Mucosa of descending colon (tissue), 3 donors: Measurements from ENCODE around the gene UBE2Q2. TPM values are rescaled to one million over a fixed set of nuclear protein-coding genes. Genes with fewer than 3 reads are reported as not detected.
"Not testable (repeated sequence)": the region's sequence is repeated elsewhere in the genome, so short reads cannot be mapped to it uniquely, and the experiment has no call there.

ENCODE experiments used
- ATAC-seq: fragments of 200-7000 bp; cut with Tn5 transposase; one replicate; pipeline ENCODE4 v1.9.1; 2020; ENCODE audit warnings: mild to moderate bottlenecking, moderate library complexity
- DNase-seq, 3 donors: peaks; one replicate each; pipeline ENCODE4 v3.0.0-alpha.2; 2020
- H3K36me3 ChIP-seq: fragments of 200-600 bp; one replicate; pipeline ENCODE4 v1.8.0; 2021; ENCODE audit warnings: low read depth, mild to moderate bottlenecking
- H3K4me1 ChIP-seq: fragments of 200-600 bp; one replicate; pipeline ENCODE4 v1.8.0; 2021; ENCODE audit warnings: low read depth, mild to moderate bottlenecking
- H3K4me3 ChIP-seq: fragments of 200-600 bp; one replicate; pipeline ENCODE4 v1.8.0; 2021; ENCODE audit warnings: mild to moderate bottlenecking
- H3K9me3 ChIP-seq: fragments of 200-600 bp; one replicate; pipeline ENCODE4 v1.8.0; 2021; ENCODE audit warnings: mild to moderate bottlenecking
- intact Hi-C, 2 donors: fragments of 100-400 bp; cut with DNase I in 1 of 2; cut with micrococcal nuclease in 1 of 2; formaldehyde crosslinking; loops; one replicate each; pipeline versions ENCODE4 v1.11.0 to v1.11.1; 2022; cut with DNase I, micrococcal nuclease
- long read RNA-seq, 2 donors: library from polyadenylated mRNA; unstranded; transcript quantifications; one replicate each; pipeline ENCODE4 v2.0.0, GENCODE V29; 2019 to 2021
- total RNA-seq, 3 donors: library from RNA; stranded (reverse); fragmentation: NEBNext Ultra II Directional in 2 of 3; extraction: Animal tissue kit (Norgen Biotek cat#: 25700) in 2 of 3; gene quantifications; one replicate each; pipeline versions ENCODE4 v1.2.1 to v1.2.4, GENCODE V29; 2021 to 2023
- TF ChIP-seq, protein P1 (sequence below): fragments of 200-600 bp; IDR thresholded peaks from one replicate; pipeline ENCODE4 v1.8.0; 2022; ENCODE audit warnings: antibody characterized with exemption, mild to moderate bottlenecking
- donor health status: DM: no; HTN: no; CAD: no; lungs with moderate emphysema.
- donor health status: DM: no; HTN: no; CAD: no.
- donor health status: DM: no; HTN: yes; CAD: no.

UBE2Q2 gene
- 10 to 100 TPM; 18.2 to 50.3 (median 18.4) TPM for total RNA-seq
- long read RNA-seq, donor 1, transcript UBE2Q2-201 (13 exons, 3,130 nt), result major isoform, 38 of 81 reads
- long read RNA-seq, donor 1, transcript UBE2Q2-208 (12 exons, 2,969 nt), result minor isoform, 14 of 81 reads
- long read RNA-seq, donor 1, partial matches to known transcripts, result 9 of 81 reads
- long read RNA-seq, donor 1, other reads (novel, unspliced or antisense), result 18 of 81 reads
- long read RNA-seq, donor 2, partial matches to known transcripts, result 2 of 4 reads
- long read RNA-seq, donor 2, other reads (novel, unspliced or antisense), result 0 of 4 reads

DNA sequence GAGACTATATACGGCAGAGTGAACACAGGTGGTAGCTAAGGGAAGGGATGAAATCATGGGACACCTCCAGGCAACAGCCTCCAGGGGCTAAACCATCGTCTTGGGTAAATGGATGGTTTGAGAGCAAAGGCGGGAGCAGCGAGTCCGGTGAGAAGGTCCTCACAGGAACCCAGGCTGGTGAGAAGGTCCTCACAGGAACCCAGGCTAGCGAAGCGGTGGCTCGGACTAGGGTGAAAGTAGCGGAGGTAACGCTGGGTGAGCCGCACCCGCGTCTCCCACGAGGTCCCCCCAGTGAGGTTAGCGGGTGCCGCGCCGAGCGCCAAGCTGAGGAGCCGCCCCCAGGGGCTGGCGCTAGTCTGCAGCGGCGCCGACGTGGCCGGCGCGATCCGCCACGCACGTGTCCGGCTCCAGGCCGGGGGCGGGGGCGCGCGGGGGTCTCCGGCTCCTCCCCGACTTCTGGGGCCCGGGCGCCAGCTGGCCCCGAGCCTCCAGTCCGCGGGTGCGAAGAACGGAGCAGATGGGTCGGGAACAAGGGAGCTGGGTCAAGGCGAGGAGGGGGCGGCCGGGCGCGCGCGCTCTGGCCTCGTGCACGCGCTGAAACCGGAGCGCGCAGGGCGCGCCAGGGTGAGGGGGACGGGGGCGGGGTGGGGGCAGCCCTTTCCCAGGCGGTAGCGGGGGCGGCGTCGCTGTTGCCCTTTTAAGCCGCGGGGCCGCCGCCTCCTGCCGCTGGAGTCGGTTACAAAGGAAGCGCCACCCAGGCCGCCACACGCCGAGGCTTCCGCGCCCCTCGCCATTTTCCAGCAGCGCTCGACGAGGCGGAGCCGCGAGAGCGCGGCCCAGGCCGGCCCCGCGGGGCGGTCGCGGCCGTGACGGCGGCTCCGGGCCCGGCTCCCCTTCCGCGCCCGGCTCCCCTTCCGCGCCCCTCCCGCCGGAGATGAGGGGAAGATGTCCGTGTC lies at the start of gene UBE2Q2:
Gene UBE2Q2, plus strand, starts transcription at position 726 of the 956 bp plus-strand sequence. Its CDS starts 220 bp downstream, at position 946.
- DNase-seq (peak; percentile 72 to 83 (median 82)), ATAC-seq (peak; percentile 67)
- H3K4me1 ChIP-seq, result peaks cover 12% of the 10 kb centered on the region
- TF ChIP-seq, protein P1, sequence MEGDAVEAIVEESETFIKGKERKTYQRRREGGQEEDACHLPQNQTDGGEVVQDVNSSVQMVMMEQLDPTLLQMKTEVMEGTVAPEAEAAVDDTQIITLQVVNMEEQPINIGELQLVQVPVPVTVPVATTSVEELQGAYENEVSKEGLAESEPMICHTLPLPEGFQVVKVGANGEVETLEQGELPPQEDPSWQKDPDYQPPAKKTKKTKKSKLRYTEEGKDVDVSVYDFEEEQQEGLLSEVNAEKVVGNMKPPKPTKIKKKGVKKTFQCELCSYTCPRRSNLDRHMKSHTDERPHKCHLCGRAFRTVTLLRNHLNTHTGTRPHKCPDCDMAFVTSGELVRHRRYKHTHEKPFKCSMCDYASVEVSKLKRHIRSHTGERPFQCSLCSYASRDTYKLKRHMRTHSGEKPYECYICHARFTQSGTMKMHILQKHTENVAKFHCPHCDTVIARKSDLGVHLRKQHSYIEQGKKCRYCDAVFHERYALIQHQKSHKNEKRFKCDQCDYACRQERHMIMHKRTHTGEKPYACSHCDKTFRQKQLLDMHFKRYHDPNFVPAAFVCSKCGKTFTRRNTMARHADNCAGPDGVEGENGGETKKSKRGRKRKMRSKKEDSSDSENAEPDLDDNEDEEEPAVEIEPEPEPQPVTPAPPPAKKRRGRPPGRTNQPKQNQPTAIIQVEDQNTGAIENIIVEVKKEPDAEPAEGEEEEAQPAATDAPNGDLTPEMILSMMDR, result no peak
- H3K9me3 ChIP-seq, result no peaks in the 10 kb centered on the region
- peak within 1 kb of the TSS; percentile 84 for H3K4me3 ChIP-seq
- H3K36me3 ChIP-seq, result no peaks in the 10 kb centered on the region
- intact Hi-C loops, result no loop called here

DNA sequence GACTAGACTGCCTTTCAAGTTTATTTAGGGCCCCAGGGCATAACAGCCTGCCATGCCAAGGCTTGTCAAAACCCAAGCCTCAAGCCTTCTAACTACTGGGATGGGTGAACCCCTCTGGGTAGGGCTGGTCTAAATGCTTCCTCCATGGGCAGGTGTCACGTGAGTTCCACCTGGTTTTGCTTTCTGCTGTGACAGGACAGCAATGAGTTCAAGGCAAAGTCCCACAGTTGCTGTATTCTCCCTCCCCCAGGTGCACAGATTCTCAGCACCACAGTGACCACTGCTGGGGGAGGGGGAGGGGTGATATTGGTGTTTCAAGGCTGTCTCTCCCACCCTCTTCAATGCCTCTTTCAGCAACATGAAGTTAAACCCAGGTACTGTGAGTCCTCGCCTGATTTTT lies 46.9 kb upstream of the UBE2Q2 start:
- no peak for ATAC-seq
- DNase-seq, result no peak

DNA sequence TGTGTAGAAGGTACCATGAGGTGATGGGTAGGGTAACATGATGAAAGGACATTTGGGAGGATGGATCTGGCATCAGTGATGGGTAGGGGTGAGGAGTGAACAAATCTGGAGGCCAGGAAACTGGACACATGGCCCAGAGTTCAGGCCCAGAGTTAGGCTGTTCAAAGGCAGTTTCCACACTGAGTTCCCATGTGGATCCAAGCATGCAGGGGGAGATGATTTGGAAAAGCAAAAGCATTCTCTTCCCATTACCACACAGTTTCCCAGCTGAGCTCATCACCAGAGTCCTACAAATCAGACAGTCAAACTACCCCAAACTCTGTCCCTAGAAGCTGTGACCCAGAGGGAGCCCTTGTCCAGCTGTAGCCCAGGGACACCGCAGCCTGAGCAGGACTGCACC lies 46.1 kb upstream of the UBE2Q2 start:
- H3K9me3 ChIP-seq, DNase-seq, H3K4me3 ChIP-seq, H3K4me1 ChIP-seq, ATAC-seq, intact Hi-C loops, H3K36me3 ChIP-seq: not testable (repeated sequence)

More for the DNA sequence above, 46.9 kb upstream of the UBE2Q2 start:
- Histone ChIP-seq H3K4me1 (no peaks in the 10 kb centered on the region), H3K9me3 (no peaks in the 10 kb centered on the region), H3K36me3 (no peaks in the 10 kb centered on the region), H3K4me3 (no peak overlapping the region)
- intact Hi-C loops, result no loop called here
- TF ChIP-seq, protein P1, result no peak

DNA sequence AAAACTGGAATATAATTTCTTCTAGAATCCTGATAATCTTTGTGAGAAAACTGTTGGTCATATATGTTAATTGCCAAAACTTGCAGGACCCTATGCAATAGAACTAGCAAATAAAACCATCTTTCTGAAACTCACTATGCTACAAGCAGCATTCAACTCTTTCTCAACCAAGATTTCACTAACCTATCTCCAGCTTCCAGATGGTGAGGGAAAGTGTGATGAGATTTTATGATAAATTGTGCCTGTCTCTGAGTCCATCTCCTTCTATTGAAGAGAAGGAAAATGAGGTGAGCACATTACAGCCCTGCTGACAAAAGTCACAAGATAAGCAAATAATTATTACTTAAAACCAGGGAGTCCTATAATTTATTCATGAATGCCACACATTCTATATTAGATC lies 44.1 kb upstream of the UBE2Q2 start:
- no peak overlapping the region for H3K4me3 ChIP-seq
- ATAC-seq (no peak), DNase-seq (no peak)
- H3K9me3 ChIP-seq, result no peaks in the 10 kb centered on the region
- TF ChIP-seq, protein P1, result no peak
- intact Hi-C loops, result no loop called here
- no peaks in the 10 kb centered on the region for H3K4me1 ChIP-seq
- H3K36me3 ChIP-seq, result no peaks in the 10 kb centered on the region

DNA sequence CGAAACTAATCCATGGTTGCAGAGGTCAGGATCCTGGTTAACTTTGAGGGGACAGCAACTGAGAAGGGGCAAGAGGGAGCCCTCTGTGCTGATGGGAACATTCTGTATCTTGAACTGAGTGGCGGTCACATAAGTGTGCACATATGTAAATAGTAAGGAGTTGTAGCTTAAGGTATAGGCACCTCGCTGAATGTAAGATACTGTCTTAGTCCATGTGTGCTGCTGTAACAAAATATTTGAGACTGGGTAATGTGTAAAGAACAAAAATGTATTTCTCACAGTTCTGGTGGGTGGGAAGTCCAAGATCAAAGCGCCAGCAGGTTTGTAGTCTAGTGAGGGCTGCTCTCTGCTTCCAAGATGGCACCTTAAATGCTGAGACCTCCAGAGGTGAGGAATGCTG lies 42.8 kb upstream of the UBE2Q2 start:
- not testable (repeated sequence) for DNase-seq, ATAC-seq, H3K4me3 ChIP-seq, H3K36me3 ChIP-seq, H3K9me3 ChIP-seq, H3K4me1 ChIP-seq
- intact Hi-C loops, result loop anchor here (5.0 to 10.0 kb wide), 2 partner anchors 76 to 118 kb away; a partner anchor contains a TSS

DNA sequence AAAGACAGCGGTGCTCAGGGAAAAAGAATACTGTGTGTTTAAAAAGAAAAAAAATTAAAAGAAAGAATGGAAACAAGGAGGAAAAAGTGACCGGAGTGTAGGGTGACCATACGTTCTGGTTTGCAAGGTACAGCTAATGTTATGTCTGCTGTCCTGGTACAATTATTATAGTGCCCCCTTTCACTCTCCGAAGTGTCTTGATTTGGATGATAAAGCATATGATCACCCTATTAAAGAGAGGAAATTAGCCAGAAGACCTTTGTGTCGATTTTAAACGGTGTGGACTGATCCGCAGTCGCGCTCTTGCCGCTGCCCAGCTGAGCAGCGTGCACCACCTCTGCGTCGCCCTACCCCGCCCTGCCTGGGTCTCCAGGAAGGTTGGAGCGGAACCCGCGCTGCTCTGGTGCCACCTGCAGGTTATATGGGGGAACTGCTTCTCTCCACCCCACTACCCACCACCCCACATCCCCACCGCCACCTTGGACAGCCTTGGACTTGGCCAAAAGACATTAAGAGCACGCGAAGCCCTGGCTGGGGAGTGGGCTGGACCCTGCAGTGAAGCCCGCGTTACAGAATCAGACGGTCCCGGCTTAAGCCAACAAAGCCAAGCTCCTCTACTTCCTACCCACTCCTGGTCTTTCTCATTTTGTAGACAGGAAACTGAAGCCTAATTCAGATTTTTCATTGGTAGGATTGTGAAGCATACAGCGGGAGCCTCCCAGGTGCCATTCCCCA lies 41.2 kb upstream of the UBE2Q2 start:
- TF ChIP-seq, protein P1, result peak; percentile 84
- Histone ChIP-seq H3K4me1 (no peaks in the 10 kb centered on the region), H3K9me3 (no peaks in the 10 kb centered on the region), H3K4me3 (no peak overlapping the region), H3K36me3 (no peaks in the 10 kb centered on the region)
- intact Hi-C loops, result loop anchor here (5.0 to 10.0 kb wide), 2 partner anchors 77 to 120 kb away; a partner anchor contains a TSS
- peak; percentile 80 to 81 (median 81) for DNase-seq
- peak; percentile 100 for ATAC-seq

DNA sequence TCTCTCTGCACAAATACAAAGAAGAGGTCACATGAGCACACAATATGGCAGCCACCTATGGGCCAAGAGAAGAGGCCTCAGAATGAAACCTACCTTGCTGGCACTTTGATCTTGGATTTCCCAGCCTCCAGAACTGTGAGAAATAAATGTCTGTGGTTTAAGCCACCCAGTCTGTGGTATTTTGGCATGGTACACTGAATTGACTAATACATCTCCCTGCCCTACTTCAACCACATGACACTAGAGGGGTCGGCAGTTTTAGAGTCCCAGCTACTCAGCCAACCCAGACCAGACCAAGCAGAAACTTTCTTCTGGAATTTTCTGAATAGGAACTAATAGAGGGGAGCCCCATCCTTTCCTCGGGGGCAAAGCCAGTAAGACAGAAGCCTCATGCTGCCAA lies 35.8 kb upstream of the UBE2Q2 start:
- intact Hi-C loops, result loop anchor here (10.0 kb wide), 1 partner anchor 83 kb away; a partner anchor contains a TSS
- not testable (repeated sequence) for ATAC-seq, H3K36me3 ChIP-seq, H3K9me3 ChIP-seq, H3K4me3 ChIP-seq, DNase-seq, H3K4me1 ChIP-seq

DNA sequence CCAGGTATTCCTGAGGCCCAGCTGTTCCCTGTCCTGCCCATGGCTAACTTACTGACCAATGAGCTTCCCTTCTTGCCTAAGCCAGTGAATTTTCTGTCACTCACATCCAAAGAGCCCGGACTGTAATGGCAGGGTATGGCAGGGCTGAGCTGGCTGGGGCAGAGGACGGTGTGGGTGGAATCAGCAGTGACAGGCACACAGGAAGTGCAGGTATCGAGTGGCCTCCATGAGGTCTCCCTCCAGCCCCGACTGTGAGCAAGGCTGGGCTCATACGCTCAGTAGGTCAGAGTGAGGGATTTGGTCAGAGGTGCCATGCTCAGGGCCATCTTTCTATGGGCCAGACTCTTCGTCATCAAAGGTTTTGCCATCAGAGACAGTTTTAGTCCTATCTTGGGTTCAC lies 35.2 kb upstream of the UBE2Q2 start:
- not testable (repeated sequence) for H3K4me3 ChIP-seq, ATAC-seq, H3K4me1 ChIP-seq, H3K36me3 ChIP-seq, H3K9me3 ChIP-seq, DNase-seq
- intact Hi-C loops, result loop anchor here (10.0 kb wide), 1 partner anchor 83 kb away; a partner anchor contains a TSS
